ENCODE data around the gene DAND5.

DAND5 gene

GRCh38 chr19:12996406-12997094 is 27.2 kb downstream of the DAND5 start:
- Mint-ChIP-seq H3K27ac (no peak overlapping the region), H3K9me3 (no peaks in the 10 kb centered on the region), H3K4me1 (ENCODE audit: low read depth in 2 of 2) (peaks cover 5 to 9% of the 10 kb centered on the region in 2 donors), H3K27me3 (peaks cover 0 to 56% of the 10 kb centered on the region in 2 donors), H3K36me3 (ENCODE audit: insufficient read depth) (peaks cover 13% of the 10 kb centered on the region), H3K4me3 (peak overlapping the region; percentile 56 to 84)
- ATAC-seq (replicated peaks) (no peak), DNase-seq (no peak)

DNA sequence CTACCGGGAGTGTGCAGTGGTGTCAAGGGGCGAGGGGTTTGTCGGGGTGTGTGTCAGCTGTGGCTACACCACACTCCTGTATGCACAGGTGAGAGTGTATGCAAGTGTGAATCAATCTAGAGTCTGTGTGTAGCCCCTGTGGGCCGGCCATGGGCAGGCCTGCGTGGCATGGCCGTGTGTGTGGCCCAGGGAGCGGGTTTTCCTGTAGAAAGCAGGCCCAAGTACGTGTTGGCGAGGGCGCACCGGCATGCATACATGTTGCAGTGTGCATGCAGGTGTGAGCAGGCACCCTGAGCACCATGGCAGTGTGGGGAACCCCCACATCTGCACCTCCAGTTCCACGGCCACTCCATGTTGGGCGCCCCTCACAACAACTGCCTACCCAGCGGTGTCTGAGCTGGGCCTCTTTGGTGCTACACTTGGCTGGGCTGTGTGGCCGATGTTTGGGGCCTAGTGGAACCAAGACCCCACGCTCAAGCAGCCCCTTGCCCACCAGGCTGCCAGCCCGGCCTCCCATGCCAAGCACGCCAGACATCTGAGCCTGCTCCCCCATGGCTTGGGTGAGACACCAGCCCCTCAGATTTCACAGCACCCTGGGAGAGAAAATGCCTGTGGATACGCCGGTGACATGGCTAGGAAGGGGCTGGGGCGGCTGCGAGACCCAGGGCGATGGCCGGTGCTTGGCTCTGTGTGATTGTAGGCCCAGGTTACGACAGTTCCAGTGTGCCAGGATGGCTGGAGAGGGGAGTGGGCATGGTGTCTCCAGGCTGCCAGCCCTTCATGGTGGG is 28.0 kb downstream of the DAND5 start:
- Mint-ChIP-seq H3K27me3 (peaks cover 0 to 56% of the 10 kb centered on the region in 2 donors), H3K4me1 (ENCODE audit: low read depth in 2 of 2) (peaks cover 5 to 9% of the 10 kb centered on the region in 2 donors), H3K9me3 (no peaks in the 10 kb centered on the region)

DNA sequence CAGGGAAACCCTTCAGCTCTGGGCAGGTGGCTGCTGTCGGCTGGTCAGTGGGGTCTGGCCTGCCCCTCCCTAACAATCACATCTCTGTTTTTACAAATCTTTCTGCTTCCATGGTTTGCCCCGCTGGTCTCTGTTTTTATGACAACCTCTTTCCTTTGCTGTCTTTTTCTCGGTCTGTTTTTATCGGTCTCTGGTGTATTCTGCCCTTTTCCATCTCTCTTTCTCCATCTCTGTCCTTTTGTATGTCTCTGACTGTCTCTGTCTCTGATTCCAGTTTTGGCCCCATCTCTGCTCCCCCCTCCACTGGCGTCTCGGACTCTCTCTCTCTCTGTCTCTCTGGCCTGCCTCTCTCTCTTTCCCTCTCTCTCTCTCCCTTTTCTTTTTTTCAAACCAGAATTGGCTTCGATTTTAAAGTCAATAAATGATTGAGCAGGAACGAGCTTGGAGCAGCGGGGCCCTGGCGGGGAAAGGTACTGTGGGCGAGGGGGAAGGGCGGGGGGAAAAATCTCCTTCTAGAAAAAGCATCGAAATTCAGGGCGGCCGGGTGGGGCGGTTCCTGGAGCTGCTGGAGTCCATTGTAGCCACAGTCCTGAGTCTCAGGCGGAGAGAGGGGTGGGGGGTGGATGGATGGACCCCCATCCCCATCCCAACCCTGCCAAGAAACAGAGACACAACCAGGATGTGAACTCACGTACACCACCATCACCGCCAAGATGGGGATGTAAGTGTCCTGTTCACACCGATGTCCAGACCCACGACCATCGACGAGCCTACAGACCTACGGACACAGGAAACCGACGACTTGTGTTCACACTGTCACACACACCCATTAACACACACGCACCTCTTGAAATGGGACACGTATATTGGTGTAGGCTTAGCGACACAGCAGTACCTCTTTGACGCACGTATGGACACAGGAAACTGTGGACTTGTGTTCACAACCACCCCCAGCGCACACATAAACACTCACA is 28.9 kb downstream of the DAND5 start:
- Mint-ChIP-seq H3K4me3 (peak overlapping the region in 1 of 2 donors; percentile 56), H3K27me3 (peaks cover 0 to 62% of the 10 kb centered on the region in 2 donors), H3K9me3 (no peaks in the 10 kb centered on the region), H3K4me1 (ENCODE audit: low read depth in 2 of 2) (peaks cover 5 to 9% of the 10 kb centered on the region in 2 donors), H3K27ac (peak overlapping the region in 1 of 2 donors; percentile 3), H3K36me3 (ENCODE audit: insufficient read depth) (peaks cover 13% of the 10 kb centered on the region)
- DNase-seq (no peak), ATAC-seq (replicated peaks) (no peak)

More for the DNA sequence above, 28.0 kb downstream of the DAND5 start:
- DNase-seq: no peak
- Mint-ChIP-seq H3K4me3 (peak overlapping the region; percentile 56 to 57), H3K27ac (no peak overlapping the region), H3K36me3 (ENCODE audit: insufficient read depth) (peaks cover 13% of the 10 kb centered on the region)
- ATAC-seq (replicated peaks): no peak

GRCh38 chr19:13001166-13001501 is 31.8 kb downstream of the DAND5 start:
- Mint-ChIP-seq H3K4me1 (ENCODE audit: low read depth in 2 of 2) (peaks cover 0 to 2% of the 10 kb centered on the region in 2 donors), H3K4me3 (no peak overlapping the region), H3K9me3 (no peaks in the 10 kb centered on the region), H3K36me3 (ENCODE audit: insufficient read depth) (peaks cover 3% of the 10 kb centered on the region), H3K27ac (no peak overlapping the region), H3K27me3 (peaks cover 10 to 73% of the 10 kb centered on the region in 2 donors)
- ATAC-seq (replicated peaks): no peak
- no peak for DNase-seq

- no peak for DNase-seq
- Mint-ChIP-seq H3K36me3 (ENCODE audit: insufficient read depth) (peaks cover 2% of the 10 kb centered on the region), H3K9me3 (no peaks in the 10 kb centered on the region), H3K27ac (no peak overlapping the region), H3K4me1 (ENCODE audit: low read depth in 2 of 2) (peaks cover 0 to 2% of the 10 kb centered on the region in 2 donors), H3K27me3 (peaks cover 10 to 74% of the 10 kb centered on the region in 2 donors), H3K4me3 (no peak overlapping the region)
- ATAC-seq (replicated peaks): no peak
Observed at GRCh38 chr19:13001502-13002165, 32.3 kb downstream of the DAND5 start.

GRCh38 chr19:13002166-13002898 is 33.0 kb downstream of the DAND5 start:
- Mint-ChIP-seq H3K27ac (no peak overlapping the region), H3K4me3 (no peak overlapping the region), H3K4me1 (ENCODE audit: low read depth in 2 of 2) (peaks cover 0 to 2% of the 10 kb centered on the region in 2 donors), H3K36me3 (ENCODE audit: insufficient read depth) (peaks cover 2% of the 10 kb centered on the region), H3K27me3 (peaks cover 10 to 74% of the 10 kb centered on the region in 2 donors), H3K9me3 (no peaks in the 10 kb centered on the region)
- ATAC-seq (replicated peaks) (no peak), DNase-seq (no peak)

DNA sequence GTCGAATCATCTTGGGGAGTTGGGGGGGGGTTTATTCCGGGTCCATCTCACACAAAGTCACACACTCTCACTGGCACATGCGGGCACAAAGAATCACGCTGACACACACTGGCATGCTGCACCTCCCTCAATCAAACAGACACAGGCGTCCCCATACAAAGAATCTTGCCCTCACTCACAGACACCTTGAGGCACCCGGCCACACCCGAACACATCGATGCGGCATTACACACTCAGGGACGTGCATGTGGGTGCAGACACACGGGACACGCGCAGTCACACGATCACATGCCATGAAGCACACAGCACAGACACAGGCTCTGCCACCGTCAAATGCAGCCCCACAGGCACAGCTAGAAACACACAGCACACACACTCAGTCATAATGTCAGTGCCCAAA is 33.7 kb downstream of the DAND5 start:
- H3K4me3 Mint-ChIP-seq: no peak overlapping the region
- no peak for ATAC-seq (replicated peaks)

GRCh38 chr19:13004273-13004672 is 34.9 kb downstream of the DAND5 start:
- Mint-ChIP-seq H3K9me3 (no peaks in the 10 kb centered on the region), H3K27ac (no peak overlapping the region), H3K4me1 (ENCODE audit: low read depth in 2 of 2) (peaks cover 0 to 2% of the 10 kb centered on the region in 2 donors), H3K27me3 (peaks cover 17 to 74% of the 10 kb centered on the region in 2 donors), H3K36me3 (ENCODE audit: insufficient read depth) (peaks cover 2% of the 10 kb centered on the region), H3K4me3 (no peak overlapping the region)
- no peak for DNase-seq
- no peak for ATAC-seq (replicated peaks)

More for the DNA sequence above, 33.7 kb downstream of the DAND5 start:
- H3K9me3 Mint-ChIP-seq: no peaks in the 10 kb centered on the region
- peaks cover 2% of the 10 kb centered on the region for H3K36me3 Mint-ChIP-seq (ENCODE audit: insufficient read depth)
- H3K27ac Mint-ChIP-seq: no peak overlapping the region
- no peak for DNase-seq
- peaks cover 10 to 74% of the 10 kb centered on the region in 2 donors for H3K27me3 Mint-ChIP-seq
- H3K4me1 Mint-ChIP-seq (ENCODE audit: low read depth in 2 of 2): peaks cover 0 to 2% of the 10 kb centered on the region in 2 donors

DNA sequence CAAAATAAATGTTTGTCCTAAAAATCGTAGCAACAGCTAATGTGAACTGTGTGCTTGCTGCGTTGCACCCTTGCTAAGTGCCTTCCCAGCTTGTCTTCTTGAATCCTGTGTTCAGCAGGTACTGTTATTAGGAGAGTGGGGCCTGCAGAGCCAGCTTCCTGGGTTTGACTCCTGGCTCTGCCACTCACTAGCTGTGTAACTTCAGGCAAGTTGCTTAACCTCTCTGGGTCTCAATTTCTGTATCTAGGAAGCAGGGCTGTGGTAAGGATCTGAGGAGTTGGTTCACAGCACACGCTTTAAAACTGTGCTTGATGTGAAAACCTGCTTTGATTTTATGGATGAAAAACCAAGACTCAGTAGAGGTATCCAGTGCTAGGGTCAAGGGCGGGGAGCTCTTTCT is 35.9 kb downstream of the DAND5 start:
- no peak overlapping the region for H3K27ac Mint-ChIP-seq
- ATAC-seq (replicated peaks): no peak
- peaks cover 0 to 2% of the 10 kb centered on the region in 2 donors for H3K4me1 Mint-ChIP-seq (ENCODE audit: low read depth in 2 of 2)

DNA sequence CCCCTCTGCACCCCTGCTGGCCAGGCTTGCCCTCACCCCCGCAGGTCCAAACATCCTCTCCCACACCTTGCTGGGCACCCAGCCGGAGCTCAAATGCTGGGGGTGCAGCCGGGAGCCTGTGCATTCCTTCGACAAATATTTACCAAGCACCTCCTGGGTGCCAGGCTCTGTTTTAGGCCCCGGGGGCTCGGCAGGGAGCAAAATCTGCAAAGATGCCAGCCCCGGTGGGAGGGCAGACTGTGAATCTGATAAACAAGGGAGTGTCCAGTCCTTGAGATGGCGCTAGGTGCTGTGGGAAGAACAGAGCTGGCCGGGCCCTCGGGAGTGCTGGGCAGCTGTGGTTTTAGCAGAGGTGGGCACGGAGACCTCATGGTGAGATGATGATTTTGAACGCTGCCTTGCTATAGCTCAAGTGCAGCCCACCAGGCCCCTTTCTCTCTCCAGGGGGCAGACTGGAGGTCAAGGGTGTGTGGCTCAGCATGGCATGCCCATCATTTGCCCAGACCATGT is 36.5 kb downstream of the DAND5 start:
- ATAC-seq (replicated peaks) (no peak), DNase-seq (no peak)
- Mint-ChIP-seq H3K4me3 (no peak overlapping the region), H3K36me3 (ENCODE audit: insufficient read depth) (peaks cover 2% of the 10 kb centered on the region), H3K9me3 (no peaks in the 10 kb centered on the region), H3K4me1 (ENCODE audit: low read depth in 2 of 2) (peaks cover 0 to 3% of the 10 kb centered on the region in 2 donors), H3K27ac (no peak overlapping the region), H3K27me3 (peaks cover 24 to 77% of the 10 kb centered on the region in 2 donors)

More for the DNA sequence above, 35.9 kb downstream of the DAND5 start:
- peaks cover 18 to 74% of the 10 kb centered on the region in 2 donors for H3K27me3 Mint-ChIP-seq
- no peaks in the 10 kb centered on the region for H3K9me3 Mint-ChIP-seq
- H3K36me3 Mint-ChIP-seq (ENCODE audit: insufficient read depth): peaks cover 2% of the 10 kb centered on the region
- no peak overlapping the region for H3K4me3 Mint-ChIP-seq
- DNase-seq: no peak

GRCh38 chr19:13006431-13007281 is 37.3 kb downstream of the DAND5 start:
- no peak for DNase-seq
- peaks cover 2% of the 10 kb centered on the region for H3K36me3 Mint-ChIP-seq (ENCODE audit: insufficient read depth)
- H3K27me3 Mint-ChIP-seq: peaks cover 30 to 85% of the 10 kb centered on the region in 2 donors
- H3K27ac Mint-ChIP-seq: no peak overlapping the region
- ATAC-seq (replicated peaks): no peak
- peaks cover 0 to 3% of the 10 kb centered on the region in 2 donors for H3K4me1 Mint-ChIP-seq (ENCODE audit: low read depth in 2 of 2)
- no peaks in the 10 kb centered on the region for H3K9me3 Mint-ChIP-seq
- H3K4me3 Mint-ChIP-seq: no peak overlapping the region

Measured in effector memory CD8-positive, alpha-beta T cell (primary cell).